Neural cell (in vitro differentiated cells): Measurements from ENCODE around the gene ARID1B.

Source experiments
- CTCF ChIP-seq: fragments of 450-650 bp; IDR thresholded peaks from 2 replicates; pipeline ENCODE4 v1.5.1; 2014; ENCODE audit warnings: antibody characterized with exemption, mild to moderate bottlenecking, moderate library complexity; ENCODE audit not compliant: poor library complexity, severe bottlenecking
- EP300 ChIP-seq: fragments of 450-650 bp; conservative IDR thresholded peaks from 2 replicates; pipeline ENCODE4 v1.6.1; 2014; ENCODE audit warnings: antibody characterized with exemption, mild to moderate bottlenecking, moderate library complexity; ENCODE audit not compliant: poor library complexity, severe bottlenecking
- EZH2 ChIP-seq: fragments of 200-600, 300-800 bp; shearing (Covaris generic), sonication (generic); IDR thresholded peaks from 2 replicates; pipeline ENCODE4 v1.6.1; 2014; ENCODE audit warnings: antibody characterized with exemption, low read length, borderline replicate concordance, mild to moderate bottlenecking; ENCODE audit not compliant: insufficient read depth, poor library complexity, severe bottlenecking
- POLR2AphosphoS5 ChIP-seq: IDR thresholded peaks from 2 replicates; pipeline ENCODE4 v1.6.1; 2012
- RAD21 ChIP-seq: fragments of 450-650 bp; conservative IDR thresholded peaks from 2 replicates; pipeline ENCODE4 v1.6.1; 2014; ENCODE audit warnings: antibody characterized with exemption, mild to moderate bottlenecking, moderate library complexity
- REST ChIP-seq: IDR thresholded peaks from 2 replicates; pipeline ENCODE4 v1.6.1; 2012; ENCODE audit warnings: borderline replicate concordance
- SMC3 ChIP-seq: fragments of 450-650 bp; conservative IDR thresholded peaks from 2 replicates; pipeline ENCODE4 v1.6.1; 2014; ENCODE audit warnings: antibody characterized with exemption, mild to moderate bottlenecking, moderate library complexity; ENCODE audit not compliant: poor library complexity
- TAF1 ChIP-seq: IDR thresholded peaks from 2 replicates; pipeline ENCODE4 v1.6.1; 2012; ENCODE audit warnings: low read depth

- TF ChIP-seq CTCF: no peak
- TF ChIP-seq EP300: no peak
- TF ChIP-seq POLR2AphosphoS5: no peak
- TF ChIP-seq RAD21: no peak
- no peak for TF ChIP-seq SMC3
- no peak for TF ChIP-seq REST
- no peak for TF ChIP-seq EZH2
- TF ChIP-seq TAF1: no peak
Measured at GRCh38 chr6:157017861-157018260, 240.7 kb downstream of the ARID1B start.
